ENCODE data around the gene STRIT1.

Gene STRIT1

GRCh38 chr3:155326244-155326643 lies 32.8 kb upstream of the STRIT1 start:
- no peak for TF ChIP-seq CTCF (IDR thresholded peaks at IDR 0.05; ENCODE audit: insufficient read depth, low read depth, low read length, missing control alignments)
- H3K4me3 ChIP-seq (ENCODE audit: low read depth, low read length): no peak overlapping the region
- DNase-seq (ENCODE audit: low read depth): no peak

GRCh38 chr3:155325263-155325835 lies 31.9 kb upstream of the STRIT1 start:
- no peak for TF ChIP-seq CTCF (IDR thresholded peaks at IDR 0.05; ENCODE audit: insufficient read depth, low read depth, low read length, missing control alignments)
- peak overlapping the region; percentile 27; the same call in 1 of the 2 replicates for H3K4me3 ChIP-seq (ENCODE audit: low read depth, low read length)
- DNase-seq (ENCODE audit: low read depth): peak; percentile 28

GRCh38 chr3:155323063-155323666 lies 29.7 kb upstream of the STRIT1 start:
- no peak overlapping the region for H3K4me3 ChIP-seq (ENCODE audit: low read depth, low read length)
- TF ChIP-seq CTCF (IDR thresholded peaks at IDR 0.05; ENCODE audit: insufficient read depth, low read depth, low read length, missing control alignments): peak; percentile 65
- DNase-seq (ENCODE audit: low read depth): peak; percentile 76

- TF ChIP-seq CTCF (IDR thresholded peaks at IDR 0.05; ENCODE audit: insufficient read depth, low read depth, low read length, missing control alignments): no peak
- no peak for DNase-seq (ENCODE audit: low read depth)
- H3K4me3 ChIP-seq (ENCODE audit: low read depth, low read length): no peak overlapping the region
Measured at GRCh38 chr3:155321418-155321817, 27.9 kb upstream of the STRIT1 start.

GRCh38 chr3:155320934-155321333 lies 27.5 kb upstream of the STRIT1 start:
- no peak overlapping the region for H3K4me3 ChIP-seq (ENCODE audit: low read depth, low read length)
- TF ChIP-seq CTCF (IDR thresholded peaks at IDR 0.05; ENCODE audit: insufficient read depth, low read depth, low read length, missing control alignments): no peak

GRCh38 chr3:155318740-155319139 lies 25.3 kb upstream of the STRIT1 start:
- H3K4me3 ChIP-seq (ENCODE audit: low read depth, low read length): no peak overlapping the region
- no peak for DNase-seq (ENCODE audit: low read depth)
- TF ChIP-seq CTCF (IDR thresholded peaks at IDR 0.05; ENCODE audit: insufficient read depth, low read depth, low read length, missing control alignments): no peak

More at GRCh38 chr3:155320934-155321333, 27.5 kb upstream of the STRIT1 start:
- no peak for DNase-seq (ENCODE audit: low read depth)

GRCh38 chr3:155317211-155317610 lies 23.7 kb upstream of the STRIT1 start:
- H3K4me3 ChIP-seq (ENCODE audit: low read depth, low read length): no peak overlapping the region
- DNase-seq (ENCODE audit: low read depth): no peak
- TF ChIP-seq CTCF (IDR thresholded peaks at IDR 0.05; ENCODE audit: insufficient read depth, low read depth, low read length, missing control alignments): no peak

Measured in GM12865 (cell line).